Astrocyte (in vitro differentiated cells and primary cell): ENCODE results near the gene GLRX5. TPM values are rescaled to one million over a fixed set of nuclear protein-coding genes. Genes with fewer than 3 reads are reported as not detected.

ENCODE experiments used
- DNase-seq: peaks from one replicate; pipeline ENCODE4 v3.0.0-alpha.2; 2010; ENCODE audit warnings: low read depth
- FAIRE-seq: peaks from 2 replicates; lab custom pipeline; 2011; peaks lifted over from hg19 to GRCh38; lab: Jason Lieb, UNC
- H2AFZ ChIP-seq: 2 replicates; pipeline ENCODE4 v1.6.0; 2012; ENCODE audit warnings: low read depth, low read length, inconsistent platforms
- H3K27ac ChIP-seq: 2 replicates; pipeline ENCODE4 v1.5.1; 2011; ENCODE audit warnings: low read depth, low read length, inconsistent platforms
- H3K27me3 ChIP-seq: 2 replicates; pipeline ENCODE4 v1.6.0; 2011; ENCODE audit warnings: low read length, inconsistent platforms; ENCODE audit not compliant: insufficient read depth
- H3K36me3 ChIP-seq: 2 replicates; pipeline ENCODE4 v1.5.1; 2011; ENCODE audit warnings: low read length, inconsistent platforms; ENCODE audit not compliant: insufficient read depth
- H3K4me1 ChIP-seq: 2 replicates; pipeline ENCODE4 v1.5.1; 2011; ENCODE audit warnings: low read length, inconsistent platforms; ENCODE audit not compliant: insufficient read depth
- H3K4me2 ChIP-seq: 2 replicates; pipeline ENCODE4 v1.6.0; 2012; ENCODE audit warnings: low read length, inconsistent platforms
- H3K4me3 ChIP-seq: 2 replicates; pipeline ENCODE4 v1.5.1; 2011; ENCODE audit warnings: low read depth, mild to moderate bottlenecking, low read length, inconsistent platforms; ENCODE audit not compliant: insufficient read depth
- H3K79me2 ChIP-seq: 2 replicates; pipeline ENCODE4 v1.6.0; 2012; ENCODE audit warnings: mild to moderate bottlenecking, low read length, inconsistent platforms; ENCODE audit not compliant: insufficient read depth
- H3K9ac ChIP-seq: 2 replicates; pipeline ENCODE4 v1.6.0; 2012; ENCODE audit warnings: mild to moderate bottlenecking, low read length, inconsistent platforms
- H3K9me3 ChIP-seq: 2 replicates; pipeline ENCODE4 v1.5.1; 2012; ENCODE audit warnings: low read depth, mild to moderate bottlenecking, low read length, inconsistent platforms; ENCODE audit not compliant: insufficient read depth
- H4K20me1 ChIP-seq: 2 replicates; pipeline ENCODE4 v1.6.0; 2012; ENCODE audit warnings: low read length, inconsistent platforms; ENCODE audit not compliant: insufficient read depth
- H3K27ac Mint-ChIP-seq: one replicate; pipeline ENCODE4 v1.8.0; 2021; ENCODE audit warnings: mild to moderate bottlenecking, mixed read lengths; ENCODE audit not compliant: unreplicated experiment
- H3K27me3 Mint-ChIP-seq: one replicate; pipeline ENCODE4 v1.8.0; 2021; ENCODE audit warnings: low read depth, mixed read lengths; ENCODE audit not compliant: unreplicated experiment
- H3K36me3 Mint-ChIP-seq: one replicate; pipeline ENCODE4 v1.8.0; 2021; ENCODE audit warnings: low read depth, mixed read lengths; ENCODE audit not compliant: unreplicated experiment
- H3K4me1 Mint-ChIP-seq: one replicate; pipeline ENCODE4 v1.8.0; 2021; ENCODE audit warnings: low read depth, mixed read lengths; ENCODE audit not compliant: unreplicated experiment
- H3K4me3 Mint-ChIP-seq: one replicate; pipeline ENCODE4 v1.8.0; 2021; ENCODE audit warnings: mild to moderate bottlenecking, moderate library complexity, mixed read lengths; ENCODE audit not compliant: unreplicated experiment
- H3K9me3 Mint-ChIP-seq: one replicate; pipeline ENCODE4 v1.8.0; 2021; ENCODE audit warnings: mild to moderate bottlenecking, mixed read lengths; ENCODE audit not compliant: unreplicated experiment
- EZH2 ChIP-seq: IDR thresholded peaks from 2 replicates; pipeline ENCODE4 v1.6.1; 2012; ENCODE audit warnings: mild to moderate bottlenecking, low read length, inconsistent platforms; ENCODE audit not compliant: insufficient read depth
- total RNA-seq: library from RNA; stranded (reverse); gene quantifications from 2 replicates; pipeline ENCODE4 v1.2.1, GENCODE V29; 2021
- TF ChIP-seq, protein P1 (sequence below): IDR thresholded peaks from 2 replicates; pipeline ENCODE4 v1.5.1; 2011; ENCODE audit warnings: low read depth, mild to moderate bottlenecking, inconsistent platforms, low read length, moderate library complexity; ENCODE audit not compliant: insufficient read depth

The GLRX5 gene
- total RNA-seq, 1 donor from 2014 or later = 50.5 TPM

DNA sequence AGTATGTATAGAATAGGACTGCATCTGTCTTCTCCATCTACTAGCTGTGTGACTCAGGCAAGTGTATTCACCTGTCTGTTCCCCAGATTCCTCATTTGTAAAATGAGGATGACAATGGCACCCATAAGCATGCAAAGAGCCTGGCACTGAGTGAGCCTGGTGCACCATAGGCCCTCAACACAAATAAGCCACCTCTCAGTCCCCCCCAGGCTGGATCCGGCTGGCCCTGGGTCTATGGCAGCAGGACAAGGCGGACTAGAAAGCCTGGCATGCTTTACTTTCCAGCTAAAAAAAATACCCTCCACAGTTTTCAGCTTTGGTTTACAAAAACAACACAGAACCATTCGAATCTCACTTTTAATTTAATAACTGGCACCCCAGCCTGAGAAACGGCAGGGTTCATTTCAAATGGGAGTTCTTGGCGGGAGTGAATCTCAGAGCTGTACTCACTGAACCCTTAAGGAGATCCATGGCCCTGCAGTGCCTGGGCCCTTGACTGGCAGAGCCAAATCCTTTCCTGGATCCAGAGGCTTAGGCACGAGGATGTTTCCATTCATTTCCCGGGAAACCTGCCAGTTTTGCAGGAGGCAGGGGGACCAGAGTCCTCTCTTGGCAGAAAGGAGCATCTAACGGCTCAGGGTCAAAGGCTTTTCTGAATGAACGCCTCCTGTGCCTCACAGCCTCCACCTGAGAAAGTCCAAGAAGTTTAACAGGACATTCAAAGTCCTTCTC is 36.1 kb upstream of the GLRX5 start:
- Mint-ChIP-seq H3K36me3 (no peaks in the 10 kb centered on the region), H3K27ac (no peak overlapping the region), H3K4me1 (peaks cover 19% of the 10 kb centered on the region), H3K27me3 (peaks cover 25% of the 10 kb centered on the region), H3K9me3 (no peaks in the 10 kb centered on the region), H3K4me3 (no peak overlapping the region)
- DNase-seq (no peak), FAIRE-seq (no peak)
- Histone ChIP-seq H3K9me3 (no peaks in the 10 kb centered on the region), H3K36me3 (no peaks in the 10 kb centered on the region), H3K4me1 (peaks cover 28% of the 10 kb centered on the region), H3K27me3 (no peaks in the 10 kb centered on the region), H3K9ac (no peak overlapping the region), H3K4me2 (no peak overlapping the region), H3K27ac (no peak overlapping the region), H2AFZ (no peak overlapping the region), H3K4me3 (no peak overlapping the region), H4K20me1 (no peaks in the 10 kb centered on the region), H3K79me2 (no peaks in the 10 kb centered on the region)
- no peak for TF ChIP-seq EZH2
- TF ChIP-seq, protein P1, sequence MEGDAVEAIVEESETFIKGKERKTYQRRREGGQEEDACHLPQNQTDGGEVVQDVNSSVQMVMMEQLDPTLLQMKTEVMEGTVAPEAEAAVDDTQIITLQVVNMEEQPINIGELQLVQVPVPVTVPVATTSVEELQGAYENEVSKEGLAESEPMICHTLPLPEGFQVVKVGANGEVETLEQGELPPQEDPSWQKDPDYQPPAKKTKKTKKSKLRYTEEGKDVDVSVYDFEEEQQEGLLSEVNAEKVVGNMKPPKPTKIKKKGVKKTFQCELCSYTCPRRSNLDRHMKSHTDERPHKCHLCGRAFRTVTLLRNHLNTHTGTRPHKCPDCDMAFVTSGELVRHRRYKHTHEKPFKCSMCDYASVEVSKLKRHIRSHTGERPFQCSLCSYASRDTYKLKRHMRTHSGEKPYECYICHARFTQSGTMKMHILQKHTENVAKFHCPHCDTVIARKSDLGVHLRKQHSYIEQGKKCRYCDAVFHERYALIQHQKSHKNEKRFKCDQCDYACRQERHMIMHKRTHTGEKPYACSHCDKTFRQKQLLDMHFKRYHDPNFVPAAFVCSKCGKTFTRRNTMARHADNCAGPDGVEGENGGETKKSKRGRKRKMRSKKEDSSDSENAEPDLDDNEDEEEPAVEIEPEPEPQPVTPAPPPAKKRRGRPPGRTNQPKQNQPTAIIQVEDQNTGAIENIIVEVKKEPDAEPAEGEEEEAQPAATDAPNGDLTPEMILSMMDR = no peak

DNA sequence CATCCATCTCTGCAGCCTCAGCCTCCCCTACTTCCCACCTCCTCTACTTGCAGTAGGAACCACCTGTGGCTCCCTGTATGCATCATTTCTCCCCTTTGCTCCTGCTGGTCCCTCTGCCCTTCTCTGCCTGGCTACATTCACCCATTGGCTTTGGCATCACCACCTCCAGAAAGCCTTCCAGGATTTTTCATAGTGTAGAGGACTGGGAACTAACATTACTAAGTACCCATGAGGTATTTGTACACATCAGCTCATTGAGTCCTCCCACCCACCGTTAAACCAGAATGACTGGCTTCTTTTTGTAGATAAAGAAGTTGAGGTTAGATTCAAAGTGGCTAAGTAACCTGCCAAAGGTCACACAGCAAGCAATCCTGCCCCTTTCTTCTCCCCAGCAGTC is 35.5 kb upstream of the GLRX5 start:
- H3K4me2 ChIP-seq = no peak overlapping the region
- H3K4me3 Mint-ChIP-seq = no peak overlapping the region
- no peaks in the 10 kb centered on the region for H3K79me2 ChIP-seq
- H3K9me3 ChIP-seq = no peaks in the 10 kb centered on the region
- H4K20me1 ChIP-seq = no peaks in the 10 kb centered on the region
- H3K9ac ChIP-seq = no peak overlapping the region
- H3K27ac Mint-ChIP-seq = no peak overlapping the region
- no peak for TF ChIP-seq EZH2
- TF ChIP-seq, protein P1 = no peak
- H3K4me1 Mint-ChIP-seq = peaks cover 21% of the 10 kb centered on the region
- peaks cover under 1% of the 10 kb centered on the region for H3K9me3 Mint-ChIP-seq
- H3K36me3 Mint-ChIP-seq = no peaks in the 10 kb centered on the region
- FAIRE-seq (no peak), DNase-seq (no peak)
- peaks cover 31% of the 10 kb centered on the region for H3K4me1 ChIP-seq
- H3K4me3 ChIP-seq = no peak overlapping the region
- H3K27me3 Mint-ChIP-seq = peaks cover 21% of the 10 kb centered on the region
- no peak overlapping the region for H3K27ac ChIP-seq
- no peaks in the 10 kb centered on the region for H3K36me3 ChIP-seq
- no peaks in the 10 kb centered on the region for H3K27me3 ChIP-seq
- no peak overlapping the region for H2AFZ ChIP-seq

DNA sequence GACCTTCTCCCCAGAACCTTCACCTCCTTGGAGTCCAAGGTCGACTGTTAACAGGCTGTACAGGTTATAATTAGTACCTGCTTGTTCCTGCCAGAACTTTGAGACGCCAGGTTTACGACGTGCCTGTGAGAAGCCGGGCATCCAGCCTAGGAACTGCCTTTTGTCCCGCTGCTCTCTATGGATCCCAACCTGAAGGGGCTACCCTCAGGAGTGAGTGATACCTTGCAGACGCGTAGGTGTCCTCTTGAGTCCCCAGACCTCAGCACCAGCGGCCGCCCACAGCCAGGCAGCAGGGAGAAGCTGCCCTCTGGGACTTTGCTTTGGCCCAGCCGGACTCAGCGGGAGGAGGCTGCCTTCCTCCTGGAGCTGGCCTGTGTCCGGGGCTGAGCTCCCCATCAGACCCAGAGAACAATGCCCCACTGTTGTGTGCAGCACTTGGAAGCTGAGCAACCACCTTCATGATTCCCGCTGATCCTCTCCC is 34.6 kb upstream of the GLRX5 start:
- Histone ChIP-seq H3K79me2 (no peaks in the 10 kb centered on the region), H3K9ac (no peak overlapping the region), H4K20me1 (no peaks in the 10 kb centered on the region), H3K4me1 (peaks cover 36% of the 10 kb centered on the region), H3K36me3 (no peaks in the 10 kb centered on the region), H3K27ac (peak overlapping the region; percentile 3), H3K27me3 (no peaks in the 10 kb centered on the region), H3K9me3 (no peaks in the 10 kb centered on the region), H3K4me2 (peak overlapping the region; percentile 8), H2AFZ (no peak overlapping the region), H3K4me3 (no peak overlapping the region)
- peaks cover 21% of the 10 kb centered on the region for H3K27me3 Mint-ChIP-seq
- FAIRE-seq = no peak
- TF ChIP-seq EZH2 = no peak
- TF ChIP-seq, protein P1 = no peak
- no peak overlapping the region for H3K27ac Mint-ChIP-seq
- peaks cover 24% of the 10 kb centered on the region for H3K4me1 Mint-ChIP-seq
- H3K4me3 Mint-ChIP-seq = no peak overlapping the region
- peaks cover 2% of the 10 kb centered on the region for H3K9me3 Mint-ChIP-seq
- no peak for DNase-seq
- no peaks in the 10 kb centered on the region for H3K36me3 Mint-ChIP-seq
